Neuronal stem cell (in vitro differentiated cells): Measurements from ENCODE around the gene GPAM.

Experiments used
- DNase-seq: peaks from one replicate; pipeline ENCODE4 v3.0.0-alpha.2; 2013; ENCODE audit warnings: low spot score
- H2AFZ ChIP-seq: one replicate; pipeline ENCODE4 v1.6.1; 2013; ENCODE audit warnings: mild to moderate bottlenecking, low read length, inconsistent platforms
- H2AK5ac ChIP-seq: 2 replicates; pipeline ENCODE4 v1.6.1; 2013; ENCODE audit warnings: low read depth, mild to moderate bottlenecking, inconsistent platforms, low read length, moderate library complexity, mixed read lengths
- H2BK120ac ChIP-seq: 2 replicates; pipeline ENCODE4 v1.6.1; 2013; ENCODE audit warnings: low read depth, mild to moderate bottlenecking, inconsistent platforms, low read length, moderate library complexity, mixed read lengths
- H2BK12ac ChIP-seq: one replicate; pipeline ENCODE4 v1.6.1; 2013; ENCODE audit warnings: low read length, inconsistent platforms
- H2BK15ac ChIP-seq: 2 replicates; pipeline ENCODE4 v1.6.1; 2013; ENCODE audit warnings: mild to moderate bottlenecking, low read length, inconsistent platforms, mixed read lengths
- H2BK5ac ChIP-seq: one replicate; pipeline ENCODE4 v1.6.1; 2013; ENCODE audit warnings: inconsistent platforms, mild to moderate bottlenecking, low read length, moderate library complexity
- H3K14ac ChIP-seq: one replicate; pipeline ENCODE4 v1.6.1; 2013; ENCODE audit warnings: low read length, inconsistent platforms
- H3K18ac ChIP-seq: 2 replicates; pipeline ENCODE4 v1.6.1; 2013; ENCODE audit warnings: low read length, inconsistent platforms
- H3K23ac ChIP-seq: 2 replicates; pipeline ENCODE4 v1.6.1; 2013; ENCODE audit warnings: low read depth, mild to moderate bottlenecking, mixed read lengths, low read length, inconsistent platforms; ENCODE audit not compliant: poor library complexity
- H3K27ac ChIP-seq: replicated peaks from 3 replicates; pipeline ENCODE4 v1.5.1; 2013; ENCODE audit warnings: low read length, inconsistent platforms
- H3K27me3 ChIP-seq, 3 experiments: 2 replicates each; pipeline ENCODE4 v1.6.1; 2013; ENCODE audit warnings: low read length in 3 of 3, mild to moderate bottlenecking in 2 of 3, inconsistent platforms in 1 of 3, low read depth in 1 of 3, mixed read lengths in 1 of 3, moderate library complexity in 1 of 3; ENCODE audit not compliant: control insufficient read depth in 3 of 3, insufficient read depth in 3 of 3
- H3K36me3 ChIP-seq, 2 donors: replicated peaks in 1 of 2; 2 replicates each; pipeline ENCODE4 v1.6.1; 2013; ENCODE audit warnings: low read length in 2 of 2; ENCODE audit not compliant: control insufficient read depth in 2 of 2, insufficient read depth in 2 of 2
- H3K4ac ChIP-seq: 2 replicates; pipeline ENCODE4 v1.6.1; 2013; ENCODE audit warnings: inconsistent platforms, mild to moderate bottlenecking, low read length, moderate library complexity
- H3K4me1 ChIP-seq, 2 donors: 1 replicate in 1 of 2; 2 replicates in 1 of 2; pipeline ENCODE4 v1.6.1; 2013; ENCODE audit warnings: low read length in 2 of 2, low read depth in 1 of 2; ENCODE audit not compliant: control insufficient read depth in 2 of 2, insufficient read depth in 1 of 2
- H3K4me2 ChIP-seq: one replicate; pipeline ENCODE4 v1.6.1; 2013; ENCODE audit warnings: mild to moderate bottlenecking, low read length, inconsistent platforms; ENCODE audit not compliant: insufficient read depth, poor library complexity, severe bottlenecking
- H3K4me3 ChIP-seq, 2 donors: 2 replicates each; pipeline ENCODE4 v1.5.1; 2013; ENCODE audit warnings: low read length in 2 of 2, mild to moderate bottlenecking in 2 of 2, inconsistent platforms in 1 of 2, moderate library complexity in 1 of 2
- H3K79me1 ChIP-seq: one replicate; pipeline ENCODE4 v1.6.1; 2013; ENCODE audit warnings: low read depth, mild to moderate bottlenecking, inconsistent platforms, low read length, moderate library complexity
- H3K9ac ChIP-seq: one replicate; pipeline ENCODE4 v1.6.1; 2013; ENCODE audit warnings: mild to moderate bottlenecking, low read depth, low read length, inconsistent platforms; ENCODE audit not compliant: poor library complexity
- H3K9me3 ChIP-seq, 2 donors: replicated peaks in 1 of 2; 2 replicates each; pipeline versions ENCODE3 to v1.6.1; 2013; ENCODE audit warnings: low read length in 2 of 2, mild to moderate bottlenecking in 2 of 2, inconsistent platforms in 1 of 2, low read depth in 1 of 2, mixed read lengths in 1 of 2, moderate library complexity in 1 of 2; ENCODE audit not compliant: control insufficient read depth in 2 of 2, insufficient read depth in 1 of 2
- H4K8ac ChIP-seq: one replicate; pipeline ENCODE4 v1.6.1; 2013; ENCODE audit warnings: low read depth, mild to moderate bottlenecking, inconsistent platforms, low read length, moderate library complexity
- H4K91ac ChIP-seq: one replicate; pipeline ENCODE4 v1.6.1; 2013; ENCODE audit warnings: low read length, low read depth, mild to moderate bottlenecking, inconsistent platforms; ENCODE audit not compliant: poor library complexity
- WGBS, 2 donors: extraction: QIAGEN DNeasy Blood & Tissue Kit; methylation state at CpG; one replicate each; pipeline ENCODE4 v1.1.7; 2013; ENCODE audit warnings: missing lambda C conversion rate in 2 of 2, mixed read lengths in 1 of 2; ENCODE audit not compliant: insufficient read length in 2 of 2, insufficient replicate concordance in 1 of 2; ENCODE audit errors: extremely low coverage in 2 of 2; 5-methylcytosine and 5-hydroxymethylcytosine counted together

GPAM gene

GRCh38 chr10:112131996-112132395 is 51.6 kb downstream of the GPAM start:
- Histone ChIP-seq H3K4me3 (no peak overlapping the region), H3K4me2 (no peak overlapping the region), H3K27me3 (peaks cover 0 to 2% (median 0%) of the 10 kb centered on the region in 3 experiments), H3K79me1 (no peaks in the 10 kb centered on the region), H2BK12ac (no peak overlapping the region), H2BK15ac (no peak overlapping the region), H2AFZ (no peak overlapping the region), H3K27ac (no peak overlapping the region), H3K9ac (no peak overlapping the region), H3K4ac (no peak overlapping the region), H4K8ac (no peak overlapping the region), H2BK5ac (no peak overlapping the region), H3K23ac (no peak overlapping the region), H4K91ac (no peak overlapping the region), H3K14ac (no peak overlapping the region), H2AK5ac (no peak overlapping the region), H3K4me1 (no peaks in the 10 kb centered on the region), H2BK120ac (no peak overlapping the region), H3K36me3 (no peaks in the 10 kb centered on the region), H3K18ac (no peak overlapping the region), H3K9me3 (no peaks in the 10 kb centered on the region)
- no CpG with 5 or more reads among the region's 3 CpGs for WGBS, 2 donors
- DNase-seq: no peak

GRCh38 chr10:112131346-112131745 is 52.2 kb downstream of the GPAM start:
- H3K18ac ChIP-seq: no peak overlapping the region
- H2BK5ac ChIP-seq: no peak overlapping the region
- no peak overlapping the region for H3K23ac ChIP-seq
- H2AK5ac ChIP-seq: no peak overlapping the region
- peak overlapping the region; percentile 8 for H2BK12ac ChIP-seq
- no peak overlapping the region for H3K4me3 ChIP-seq
- H3K27ac ChIP-seq: no peak overlapping the region
- no peaks in the 10 kb centered on the region for H3K9me3 ChIP-seq
- H3K4me2 ChIP-seq: no peak overlapping the region
- H2BK120ac ChIP-seq: no peak overlapping the region
- no CpG with 5 or more reads among the region's 11 CpGs for WGBS, 2 donors
- no peak for DNase-seq
- no peak overlapping the region for H2BK15ac ChIP-seq
- no peaks in the 10 kb centered on the region for H3K36me3 ChIP-seq
- H4K8ac ChIP-seq: no peak overlapping the region
- peaks cover 0 to 3% (median 0%) of the 10 kb centered on the region in 3 experiments for H3K27me3 ChIP-seq
- no peaks in the 10 kb centered on the region for H3K4me1 ChIP-seq
- H3K9ac ChIP-seq: no peak overlapping the region
- H3K79me1 ChIP-seq: no peaks in the 10 kb centered on the region
- H3K4ac ChIP-seq: no peak overlapping the region
- no peak overlapping the region for H3K14ac ChIP-seq
- no peak overlapping the region for H4K91ac ChIP-seq
- no peak overlapping the region for H2AFZ ChIP-seq

- H2AK5ac ChIP-seq: no peak overlapping the region
- DNase-seq: no peak
- no peak overlapping the region for H2BK120ac ChIP-seq
- H3K4ac ChIP-seq: no peak overlapping the region
- no peak overlapping the region for H3K27ac ChIP-seq
- H3K14ac ChIP-seq: no peak overlapping the region
- no peak overlapping the region for H2BK15ac ChIP-seq
- WGBS, 2 donors: no CpG with 5 or more reads among the region's 5 CpGs
- no peak overlapping the region for H2BK5ac ChIP-seq
- H4K8ac ChIP-seq: no peak overlapping the region
- no peaks in the 10 kb centered on the region for H3K79me1 ChIP-seq
- H3K4me1 ChIP-seq: no peaks in the 10 kb centered on the region
- no peak overlapping the region for H2BK12ac ChIP-seq
- no peak overlapping the region for H2AFZ ChIP-seq
- no peak overlapping the region for H3K18ac ChIP-seq
- H3K36me3 ChIP-seq: no peaks in the 10 kb centered on the region
- no peaks in the 10 kb centered on the region for H3K9me3 ChIP-seq
- no peak overlapping the region for H3K4me3 ChIP-seq
- H3K4me2 ChIP-seq: no peak overlapping the region
- H3K27me3 ChIP-seq: peaks cover 0 to 15% (median 0%) of the 10 kb centered on the region in 3 experiments
- no peak overlapping the region for H4K91ac ChIP-seq
- H3K9ac ChIP-seq: no peak overlapping the region
- no peak overlapping the region for H3K23ac ChIP-seq
Measured at GRCh38 chr10:112126901-112127300, 56.7 kb downstream of the GPAM start.

- Histone ChIP-seq H3K4me3 (no peak overlapping the region), H3K36me3 (no peaks in the 10 kb centered on the region), H3K27ac (no peak overlapping the region), H2BK12ac (no peak overlapping the region), H4K8ac (no peak overlapping the region), H2AK5ac (no peak overlapping the region), H2AFZ (no peak overlapping the region), H3K4me1 (no peaks in the 10 kb centered on the region), H3K79me1 (no peaks in the 10 kb centered on the region), H3K23ac (no peak overlapping the region), H2BK120ac (no peak overlapping the region), H3K18ac (no peak overlapping the region), H3K14ac (no peak overlapping the region), H3K4me2 (no peak overlapping the region), H2BK5ac (no peak overlapping the region), H3K9me3 (no peaks in the 10 kb centered on the region), H3K4ac (no peak overlapping the region), H4K91ac (no peak overlapping the region), H3K27me3 (peaks cover 0 to 15% (median 0%) of the 10 kb centered on the region in 3 experiments), H2BK15ac (no peak overlapping the region), H3K9ac (no peak overlapping the region)
- DNase-seq: no peak
- whole genome bisulfite sequencing, 2 donors: no CpG with 5 or more reads among the region's 5 CpGs
Measured at GRCh38 chr10:112126172-112126571, 57.4 kb downstream of the GPAM start.
